ENCODE measurements around the gene MRPS12. TPM values are rescaled to one million over a fixed set of nuclear protein-coding genes. Genes with fewer than 3 reads are reported as not detected.

MRPS12 gene
- total and polyA plus RNA-seq, 9 of the 15 experiments (the other 6 are each of a cell fraction or from before 2014, with no cell fraction given) = 8.1 to 174 (median 52.0) TPM

GRCh38 chr19:38975214-38975860, 44.6 kb downstream of the MRPS12 start, which contains the start of gene FBXO17 (continued):
- TF ChIP-seq ZNF740 (CRISPR knock-in tag; IDR thresholded peaks at IDR 0.05) = no peak
- no peak for TF ChIP-seq ZNF740 (tag; IDR thresholded peaks at IDR 0.05)
- no peak for TF ChIP-seq ZNF124 (CRISPR knock-in tag; IDR thresholded peaks at IDR 0.05)
- no peak for TF ChIP-seq ZNF586 (CRISPR knock-in tag; conservative IDR thresholded peaks at IDR 0.05)
- TF ChIP-seq ZNF76 (CRISPR knock-in tag; IDR thresholded peaks at IDR 0.05; ENCODE audit: borderline replicate concordance) = no peak
- 0 out of 2 replicates have a peak, but pooled peaks have one; percentile 3 for TF ChIP-seq CBFA2T2 (conservative IDR thresholded peaks at IDR 0.05)
- TF ChIP-seq MCM2 (IDR thresholded peaks at IDR 0.05; ENCODE audit: low read depth) = no peak
- no peak for TF ChIP-seq TAF1 (IDR thresholded peaks at IDR 0.05; ENCODE audit: control insufficient read depth, extremely low read depth, insufficient read depth, low read length, severe bottlenecking)
- TF ChIP-seq HNRNPK (IDR thresholded peaks at IDR 0.05; ENCODE audit: low read depth, low read length, poor library complexity, severe bottlenecking) = no peak
- TF ChIP-seq ATF4 (CRISPR knock-in tag; IDR thresholded peaks at IDR 0.05) = no peak
- no peak for TF ChIP-seq ZNF280A (IDR thresholded peaks at IDR 0.05; ENCODE audit: low read depth, partially characterized antibody)
- peak; percentile 13 for TF ChIP-seq TBP (optimal IDR thresholded peaks at IDR 0.05; ENCODE audit: low read depth, low read length)
- no peak; the same call in 1 of the 2 replicates for TF ChIP-seq PHF21A (IDR thresholded peaks at IDR 0.05; ENCODE audit: borderline replicate concordance, low read depth)
- no peak for TF ChIP-seq POLR3A (IDR thresholded peaks at IDR 0.05; ENCODE audit: borderline replicate concordance, extremely low read depth, insufficient read depth, insufficient read length)
- peak; percentile 69 for TF ChIP-seq EP400 (IDR thresholded peaks at IDR 0.05)
- no peak for TF ChIP-seq FOXP4 (CRISPR knock-in tag; IDR thresholded peaks at IDR 0.05; ENCODE audit: borderline replicate concordance)
- TF ChIP-seq ZNF696 (CRISPR knock-in tag; conservative IDR thresholded peaks at IDR 0.05) = no peak
- TF ChIP-seq THAP12 (CRISPR knock-in tag; IDR thresholded peaks at IDR 0.05) = no peak
- TF ChIP-seq ETS2 (tag; IDR thresholded peaks at IDR 0.05; ENCODE audit: borderline replicate concordance, poor library complexity, severe bottlenecking) = no peak
- TF ChIP-seq MCM5 (IDR thresholded peaks at IDR 0.05; ENCODE audit: low read depth) = no peak
